NCI-H2107 (cell line): ENCODE measurements around the gene TSPO2.
"Not testable (repeated sequence)": the region's sequence is repeated elsewhere in the genome, so short reads cannot be mapped to it uniquely, and the experiment has no call there.

ENCODE experiments used
- DNase-seq: peaks from one replicate; lab custom pipeline; 2025; lab: John Stamatoyannopoulos, UW

The TSPO2 gene

GRCh38 chr6:41042226-41043055 is at the start of gene TSPO2:
Gene TSPO2 (plus strand): TSS chr6:41042467. CDS start chr6:41042986, 519 bp downstream.
- no peak for DNase-seq

- no peak for DNase-seq
Observed at GRCh38 chr6:40992746-40993145, 49.5 kb upstream of the TSPO2 start.

- no peak for DNase-seq
Observed at GRCh38 chr6:40996591-40997233, 45.6 kb upstream of the TSPO2 start.

- no peak for DNase-seq
Observed at GRCh38 chr6:40997234-40997957, 44.9 kb upstream of the TSPO2 start.

- no peak for DNase-seq
Observed at GRCh38 chr6:40998661-40999060, 43.6 kb upstream of the TSPO2 start.

GRCh38 chr6:40999569-40999968 is 42.7 kb upstream of the TSPO2 start:
- no peak for DNase-seq

DNA sequence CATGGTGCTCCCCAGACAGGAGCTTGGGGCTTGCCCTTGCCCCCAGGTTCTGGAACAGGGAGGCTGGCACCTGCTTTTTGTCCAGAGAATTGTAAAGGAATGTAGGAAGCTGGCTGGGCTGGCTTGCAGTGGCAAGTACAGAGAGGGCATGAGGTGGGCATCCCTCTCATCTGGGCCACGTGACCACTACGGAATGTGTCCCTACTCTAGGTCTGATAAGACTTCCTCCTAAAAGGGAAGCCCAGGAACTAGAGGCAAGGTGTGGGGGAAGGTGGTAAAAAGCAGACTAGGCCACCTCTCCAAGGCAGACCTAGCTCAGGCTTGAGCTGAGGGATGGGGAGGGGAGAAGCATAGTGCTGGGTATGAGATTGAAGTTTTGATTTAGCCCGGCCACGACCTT is 42.0 kb upstream of the TSPO2 start:
- no peak for DNase-seq

GRCh38 chr6:41002168-41002567 is 40.1 kb upstream of the TSPO2 start:
- no peak for DNase-seq

DNA sequence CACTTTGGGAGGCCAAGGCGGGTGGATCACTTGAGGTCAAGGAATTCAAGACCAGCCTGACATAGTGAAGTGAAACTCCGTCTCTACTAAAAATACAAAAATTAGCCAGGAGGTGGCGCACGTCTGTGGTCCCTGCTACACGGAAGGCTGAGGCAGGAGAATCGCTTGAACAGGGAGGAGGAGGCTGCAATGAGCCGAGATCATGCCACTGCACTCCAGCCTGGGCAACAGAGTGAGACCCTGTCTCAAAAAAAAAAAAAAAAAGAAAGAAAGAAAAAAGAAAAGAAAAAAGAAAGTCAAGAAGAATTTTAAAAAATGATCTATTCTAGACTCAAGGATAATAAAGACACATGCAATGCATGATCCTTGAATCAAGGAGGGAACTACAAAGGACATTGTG is 36.0 kb upstream of the TSPO2 start:
- not testable (repeated sequence) for DNase-seq

DNA sequence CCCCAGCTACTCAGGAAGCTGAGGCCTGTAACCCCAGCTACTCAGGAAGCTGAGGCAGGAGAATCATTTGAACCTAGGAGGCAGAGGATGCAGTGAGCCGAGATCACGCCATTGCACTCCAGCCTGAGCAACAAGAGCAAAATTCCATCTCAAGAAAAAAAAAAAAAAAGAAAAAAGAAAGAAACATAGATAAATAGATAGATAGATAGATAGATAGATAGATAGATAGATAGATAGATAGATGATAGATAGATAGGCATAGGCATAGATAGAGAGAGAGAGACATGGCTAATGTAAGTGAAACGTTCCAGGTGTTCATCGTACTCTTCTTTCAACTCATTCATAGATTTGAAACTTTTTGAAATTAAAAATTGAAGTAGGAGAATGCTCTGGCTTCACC is 35.3 kb upstream of the TSPO2 start:
- not testable (repeated sequence) for DNase-seq

DNA sequence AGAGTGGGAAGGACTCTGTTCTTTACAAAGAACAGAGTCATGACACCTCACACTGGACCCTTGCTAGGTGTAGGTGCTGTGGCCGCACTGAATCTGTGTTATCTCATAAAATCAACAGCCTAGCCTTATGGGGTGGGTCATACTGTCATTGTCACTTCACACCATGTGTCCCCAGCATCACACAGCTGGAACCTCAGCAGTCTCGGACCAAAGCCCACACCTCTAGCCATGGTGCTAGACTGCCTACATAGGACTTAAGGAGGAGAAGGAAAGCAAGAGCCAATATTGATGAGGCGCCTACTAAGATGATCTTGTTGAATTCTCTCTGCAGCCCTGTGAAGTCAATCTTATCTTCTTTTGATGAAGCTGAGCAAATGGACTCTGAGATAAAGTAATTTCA is 34.3 kb upstream of the TSPO2 start:
- DNase-seq: no peak

GRCh38 chr6:41009669-41010068 is 32.6 kb upstream of the TSPO2 start:
- DNase-seq: no peak

- no peak for DNase-seq
Observed at GRCh38 chr6:41011673-41012072, 30.6 kb upstream of the TSPO2 start.

- DNase-seq: no peak
Observed at GRCh38 chr6:41013466-41014153, 28.7 kb upstream of the TSPO2 start.

DNA sequence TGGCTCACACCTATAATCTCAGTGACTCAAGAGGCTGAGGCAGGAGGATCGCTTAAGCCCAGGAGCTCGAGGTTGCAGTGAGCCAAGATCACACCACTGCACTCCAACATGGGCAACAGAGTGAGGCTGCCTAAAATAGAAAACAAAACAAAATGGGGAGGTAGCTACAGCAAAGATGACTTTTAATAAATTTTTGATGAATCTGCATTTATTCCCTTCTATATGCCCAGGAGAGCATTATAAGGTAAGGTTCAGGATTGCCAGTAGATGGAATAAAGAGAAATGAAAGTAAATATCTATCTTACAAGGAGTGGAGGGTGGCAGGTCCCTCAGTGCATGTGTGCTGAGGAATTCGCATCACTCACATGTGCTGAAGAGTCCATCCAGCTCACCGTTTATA is 27.5 kb upstream of the TSPO2 start:
- DNase-seq: no peak

- not testable (repeated sequence) for DNase-seq
Observed at GRCh38 chr6:41015860-41016259, 26.4 kb upstream of the TSPO2 start.

- no peak for DNase-seq
Observed at GRCh38 chr6:41017663-41018062, 24.6 kb upstream of the TSPO2 start.

GRCh38 chr6:41021832-41022231 is 20.4 kb upstream of the TSPO2 start:
- no peak for DNase-seq

DNA sequence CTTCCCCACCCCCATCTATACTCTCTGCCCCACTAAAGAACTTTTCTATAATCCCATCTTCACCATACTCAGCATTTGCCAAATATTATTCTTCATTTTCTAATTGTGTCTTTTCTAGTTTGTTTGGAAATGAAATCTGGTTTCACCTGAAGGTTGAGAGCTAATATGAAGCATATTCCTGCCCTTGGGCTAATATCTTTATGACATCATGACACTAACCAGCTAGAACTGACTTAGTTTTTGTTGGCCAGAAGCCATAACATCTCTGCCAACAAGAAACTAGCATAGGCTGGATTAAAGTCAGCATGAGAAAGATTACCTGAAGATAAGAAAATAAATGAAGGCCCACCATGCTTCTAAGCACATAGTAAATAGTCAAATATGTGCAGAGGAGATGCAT is 20.0 kb upstream of the TSPO2 start:
- DNase-seq: no peak

- DNase-seq: no peak
Observed at GRCh38 chr6:41023114-41023513, 19.2 kb upstream of the TSPO2 start.

DNA sequence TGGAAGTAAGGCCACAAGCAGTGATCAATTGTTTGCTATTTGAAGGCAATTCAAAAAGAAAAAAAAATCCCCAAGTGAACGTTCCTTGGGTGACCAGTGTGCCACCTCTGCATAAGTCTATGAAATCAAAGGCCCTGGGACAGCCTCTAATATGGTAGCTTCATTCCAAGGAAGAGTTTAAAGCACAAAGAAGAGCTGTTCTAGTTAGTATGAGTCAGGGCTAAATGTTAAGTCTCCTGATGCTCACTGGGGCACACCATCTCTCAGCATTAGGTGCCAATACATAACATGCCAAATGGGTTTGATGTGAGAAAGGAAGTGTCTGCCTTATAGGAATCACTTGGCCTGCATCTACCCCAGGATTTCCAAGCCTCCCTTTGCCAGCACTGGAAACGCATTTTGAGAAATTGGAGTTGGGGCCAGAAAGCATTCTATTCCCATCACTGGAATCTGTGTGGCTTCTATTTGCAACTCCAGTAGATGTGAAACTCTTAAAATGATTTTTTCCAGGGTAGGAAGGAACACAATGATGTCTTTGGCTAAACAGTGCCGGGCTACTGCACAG is 16.2 kb upstream of the TSPO2 start:
- no peak for DNase-seq

DNA sequence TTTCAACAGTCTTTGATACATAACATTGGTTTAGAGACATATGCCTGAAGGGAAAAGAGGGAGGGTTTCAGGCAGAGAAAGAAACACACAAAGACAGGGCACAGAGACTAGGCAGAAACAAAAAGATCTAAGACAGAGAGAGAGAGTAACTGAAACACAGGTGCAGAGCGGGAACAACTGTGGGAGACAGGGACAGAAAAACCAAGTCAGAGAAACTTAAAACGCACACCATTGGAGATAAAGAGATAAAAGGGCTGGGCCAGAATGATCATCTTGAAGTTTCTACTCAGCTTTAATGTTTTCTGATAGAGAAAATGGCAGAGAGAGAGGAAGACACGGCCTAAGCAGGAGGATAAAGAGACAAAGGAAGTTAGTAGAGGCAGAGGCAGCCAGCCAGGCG is 15.0 kb upstream of the TSPO2 start:
- no peak for DNase-seq
